H9 (cell line): ENCODE measurements around the gene ALG2. TPM values are rescaled to one million over a fixed set of nuclear protein-coding genes. Genes with fewer than 3 reads are reported as not detected.

ENCODE experiments used
- DNase-seq: peaks from one replicate; pipeline ENCODE4 v3.0.0-alpha.2; 2017
- H2AFZ ChIP-seq: one replicate; pipeline ENCODE4 v1.6.1; 2013; ENCODE audit warnings: mild to moderate bottlenecking, low read length, control low read depth, moderate library complexity
- H2AK5ac ChIP-seq: 2 replicates; pipeline ENCODE4 v1.6.1; 2013; ENCODE audit warnings: low read length, control low read depth, mixed read lengths; ENCODE audit not compliant: insufficient read length
- H2BK120ac ChIP-seq: one replicate; pipeline ENCODE4 v1.6.1; 2013; ENCODE audit warnings: low read depth, mild to moderate bottlenecking, low read length, control low read depth, inconsistent platforms; ENCODE audit not compliant: poor library complexity, severe bottlenecking
- H2BK12ac ChIP-seq: 2 replicates; pipeline ENCODE4 v1.6.1; 2013; ENCODE audit warnings: low read length, control low read depth, mixed read lengths, low read depth; ENCODE audit not compliant: insufficient read length
- H2BK15ac ChIP-seq: 2 replicates; pipeline ENCODE4 v1.6.1; 2013; ENCODE audit warnings: low read depth, low read length, control low read depth
- H2BK20ac ChIP-seq: one replicate; pipeline ENCODE4 v1.6.1; 2013; ENCODE audit warnings: low read depth, mild to moderate bottlenecking, low read length, control low read depth, inconsistent platforms; ENCODE audit not compliant: poor library complexity, severe bottlenecking
- H2BK5ac ChIP-seq: 2 replicates; pipeline ENCODE4 v1.6.1; 2013; ENCODE audit warnings: low read length, control low read depth, mixed read lengths; ENCODE audit not compliant: insufficient read length
- H3K14ac ChIP-seq: 2 replicates; pipeline ENCODE4 v1.6.1; 2013; ENCODE audit warnings: low read length, control low read depth; ENCODE audit not compliant: insufficient read depth
- H3K18ac ChIP-seq: 2 replicates; pipeline ENCODE4 v1.6.1; 2013; ENCODE audit warnings: low read depth, mild to moderate bottlenecking, mixed read lengths, low read length, control low read depth; ENCODE audit not compliant: insufficient read length
- H3K23ac ChIP-seq: 2 replicates; pipeline ENCODE4 v1.6.1; 2013; ENCODE audit warnings: low read length, control low read depth, mixed read lengths, low read depth; ENCODE audit not compliant: insufficient read length
- H3K23me2 ChIP-seq: 2 replicates; pipeline ENCODE4 v1.6.1; 2013; ENCODE audit warnings: low read depth, mild to moderate bottlenecking, mixed read lengths, low read length, control low read depth; ENCODE audit not compliant: insufficient read length, poor library complexity, severe bottlenecking
- H3K27ac ChIP-seq: 2 replicates; pipeline ENCODE4 v1.5.1; 2013; ENCODE audit warnings: low read length, control low read depth, mixed read lengths, low read depth; ENCODE audit not compliant: insufficient read length
- H3K27me3 ChIP-seq: 2 replicates; pipeline ENCODE4 v1.6.1; 2013; ENCODE audit warnings: low read length, control low read depth, inconsistent platforms; ENCODE audit not compliant: insufficient read depth
- H3K4ac ChIP-seq: 2 replicates; pipeline ENCODE4 v1.6.1; 2013; ENCODE audit warnings: low read depth, mild to moderate bottlenecking, control low read depth, inconsistent platforms, low read length, moderate library complexity
- H3K4me1 ChIP-seq: 2 replicates; pipeline ENCODE4 v1.6.1; 2013; ENCODE audit warnings: low read length, control low read depth, inconsistent platforms; ENCODE audit not compliant: insufficient read depth
- H3K4me2 ChIP-seq: 2 replicates; pipeline ENCODE4 v1.6.1; 2013; ENCODE audit warnings: low read length, control low read depth, mixed read lengths; ENCODE audit not compliant: insufficient read length, insufficient read depth
- H3K56ac ChIP-seq: 2 replicates; pipeline ENCODE4 v1.6.1; 2013; ENCODE audit warnings: low read depth, mild to moderate bottlenecking, mixed read lengths, low read length, control low read depth; ENCODE audit not compliant: insufficient read length
- H3K79me1 ChIP-seq: 2 replicates; pipeline ENCODE4 v1.6.1; 2013; ENCODE audit warnings: low read depth, mild to moderate bottlenecking, moderate library complexity, low read length, control low read depth, inconsistent platforms; ENCODE audit not compliant: insufficient read depth, poor library complexity, severe bottlenecking
- H3K79me2 ChIP-seq: 2 replicates; pipeline ENCODE4 v1.6.1; 2013; ENCODE audit warnings: low read length, control low read depth, inconsistent platforms; ENCODE audit not compliant: insufficient read depth
- H3K9ac ChIP-seq: 2 replicates; pipeline ENCODE4 v1.6.1; 2013; ENCODE audit warnings: low read length, control low read depth, mixed read lengths; ENCODE audit not compliant: insufficient read length; ENCODE audit errors: extremely low read depth
- H3K9me3 ChIP-seq: one replicate; pipeline ENCODE4 v1.6.1; 2013; ENCODE audit warnings: low read depth, low read length, inconsistent platforms; ENCODE audit not compliant: control insufficient read depth
- H3T11ph ChIP-seq: one replicate; pipeline ENCODE4 v1.6.1; 2013; ENCODE audit warnings: mild to moderate bottlenecking, low read length, control low read depth, inconsistent platforms
- H4K20me1 ChIP-seq: one replicate; pipeline ENCODE4 v1.6.1; 2013; ENCODE audit not compliant: control insufficient read depth, insufficient read length, insufficient read depth
- H4K5ac ChIP-seq: 2 replicates; pipeline ENCODE4 v1.6.1; 2013; ENCODE audit warnings: low read depth, mild to moderate bottlenecking, mixed read lengths, low read length, control low read depth; ENCODE audit not compliant: insufficient read length
- H4K8ac ChIP-seq: replicated peaks from 2 replicates; pipeline ENCODE4 v1.6.1; 2013; ENCODE audit warnings: low read length, control low read depth, mixed read lengths, low read depth; ENCODE audit not compliant: insufficient read length
- H4K91ac ChIP-seq: 2 replicates; pipeline ENCODE4 v1.6.1; 2013; ENCODE audit warnings: low read depth, mild to moderate bottlenecking, moderate library complexity, mixed read lengths, low read length, control low read depth; ENCODE audit not compliant: insufficient read length
- H3K27ac Mint-ChIP-seq, 3 experiments: 2 replicates in 2 of 3; 3 replicates in 1 of 3; pipeline ENCODE4 v1.8.0; 2020 to 2021; ENCODE audit warnings: mixed read lengths in 3 of 3, mild to moderate bottlenecking in 1 of 3, moderate library complexity in 1 of 3
- H3K27me3 Mint-ChIP-seq: 2 replicates; pipeline ENCODE4 v1.8.0; 2021; ENCODE audit warnings: low read depth, mild to moderate bottlenecking, moderate library complexity, mixed read lengths
- H3K36me3 Mint-ChIP-seq, 3 experiments: 2 replicates in 2 of 3; 3 replicates in 1 of 3; pipeline ENCODE4 v1.8.0; 2020 to 2021; ENCODE audit warnings: low read depth in 3 of 3, mixed read lengths in 3 of 3; ENCODE audit not compliant: insufficient read depth in 1 of 3
- H3K4me1 Mint-ChIP-seq, 2 experiments: 2 replicates each; pipeline ENCODE4 v1.8.0; 2020; ENCODE audit warnings: mixed read lengths in 2 of 2
- H3K4me3 Mint-ChIP-seq, 2 experiments: 2 replicates in 1 of 2; 3 replicates in 1 of 2; pipeline ENCODE4 v1.8.0; 2020 to 2021; ENCODE audit warnings: mild to moderate bottlenecking in 2 of 2, mixed read lengths in 2 of 2, moderate library complexity in 1 of 2
- H3K9me3 Mint-ChIP-seq, 2 experiments: 2 replicates in 1 of 2; 3 replicates in 1 of 2; pipeline ENCODE4 v1.8.0; 2020; ENCODE audit warnings: mild to moderate bottlenecking in 2 of 2, mixed read lengths in 2 of 2, moderate library complexity in 1 of 2
- CTCF ChIP-seq: fragments of 200-600 bp; sonication (generic); conservative IDR thresholded peaks from 3 replicates; pipeline ENCODE4 v1.8.0; 2021; ENCODE audit warnings: antibody characterized with exemption, mild to moderate bottlenecking
- WGBS: extraction: QIAGEN DNeasy Blood & Tissue Kit; methylation state at CpG from one replicate; pipeline ENCODE4 v1.1.7; 2013; ENCODE audit warnings: missing lambda C conversion rate, low lambda C conversion rate, mixed read lengths; ENCODE audit not compliant: insufficient read length; ENCODE audit errors: extremely low coverage; 5-methylcytosine and 5-hydroxymethylcytosine counted together
- total RNA-seq: library from RNA; stranded (reverse); gene quantifications from 2 replicates; pipeline ENCODE4 v1.2.1, GENCODE V29; 2021

The ALG2 gene
- total RNA-seq, 1 experiment from 2014 or later: 30.1 TPM

GRCh38 chr9:99181621-99182020 is 40.1 kb downstream of the ALG2 start:
- Mint-ChIP-seq H3K4me1 (peaks cover 23 to 28% of the 10 kb centered on the region in 2 experiments), H3K27ac (peak overlapping the region in 1 of 3 experiments; percentile 77; a peak in 1 of 7 replicates), H3K36me3 (no peaks in the 10 kb centered on the region), H3K9me3 (no peaks in the 10 kb centered on the region; a peak in 1 of 5 replicates), H3K27me3 (peaks cover 3% of the 10 kb centered on the region), H3K4me3 (no peak overlapping the region)
- no peak overlapping the region for H2AFZ ChIP-seq
- no peak overlapping the region for H2AK5ac ChIP-seq
- no peak overlapping the region for H2BK15ac ChIP-seq
- H3K4ac ChIP-seq: no peak overlapping the region
- H3K79me2 ChIP-seq: no peaks in the 10 kb centered on the region
- H3K14ac ChIP-seq: no peak overlapping the region
- H3K56ac ChIP-seq: no peak overlapping the region
- WGBS: no CpG with 5 or more reads among the region's 4 CpGs
- no peak overlapping the region for H2BK12ac ChIP-seq
- H3K79me1 ChIP-seq: no peaks in the 10 kb centered on the region
- H4K5ac ChIP-seq: no peak overlapping the region
- no peaks in the 10 kb centered on the region for H3K9me3 ChIP-seq
- H4K20me1 ChIP-seq: no peaks in the 10 kb centered on the region
- H4K8ac ChIP-seq: no peak overlapping the region
- H3K23me2 ChIP-seq: no peaks in the 10 kb centered on the region
- no peak overlapping the region for H2BK20ac ChIP-seq
- no peaks in the 10 kb centered on the region; the same call in none of the 2 replicates for H3K4me1 ChIP-seq
- H3K27me3 ChIP-seq: no peaks in the 10 kb centered on the region
- no peak for DNase-seq
- H2BK5ac ChIP-seq: no peak overlapping the region
- H3K4me2 ChIP-seq: no peak overlapping the region
- H3K9ac ChIP-seq: no peak overlapping the region
- H3K18ac ChIP-seq: no peak overlapping the region
- no peak overlapping the region for H3K23ac ChIP-seq
- H3T11ph ChIP-seq: no peak overlapping the region
- H3K27ac ChIP-seq: no peak overlapping the region
- no peak for TF ChIP-seq CTCF
- no peak overlapping the region for H2BK120ac ChIP-seq
- H4K91ac ChIP-seq: no peak overlapping the region
